H1 (cell line): ENCODE results near the gene GSG1L. TPM values are rescaled to one million over a fixed set of nuclear protein-coding genes. Genes with fewer than 3 reads are reported as not detected.

Experiments used
- CTCF ChIA-PET: fragments of 300-600 bp; sonication (Branson Sonifier 250); formaldehyde crosslinking; loops from one replicate; lab custom pipeline; 2021; ENCODE audit not compliant: partially characterized antibody; lab: Charles Lee
- POLR2A ChIA-PET: fragments of 300-600 bp; sonication (Branson Sonifier 250); formaldehyde crosslinking; loops from one replicate; lab custom pipeline; 2021; ENCODE audit warnings: inconsistent platforms; ENCODE audit not compliant: partially characterized antibody; lab: Charles Lee
- DNase-seq, 2 experiments: peaks; one replicate each; pipeline versions ENCODE4 v3.0.0 to v3.0.0-alpha.2; 2010 to 2022; ENCODE audit warnings: low spot score in 2 of 2, low read depth in 1 of 2, mixed read lengths in 1 of 2
- FAIRE-seq: peaks from 2 replicates; lab custom pipeline; 2011; peaks lifted over from hg19 to GRCh38; lab: Jason Lieb, UNC
- H2AFZ ChIP-seq: 2 replicates; pipeline ENCODE4 v1.8.1; 2012; ENCODE audit warnings: low read length, inconsistent platforms
- H2AK5ac ChIP-seq: 2 replicates; pipeline ENCODE4 v1.6.1; 2013; ENCODE audit warnings: low read depth, low read length
- H2BK120ac ChIP-seq: replicated peaks from 2 replicates; pipeline ENCODE3; 2013; ENCODE audit warnings: low read depth, low read length, inconsistent platforms
- H2BK12ac ChIP-seq: 2 replicates; pipeline ENCODE4 v1.6.1; 2013; ENCODE audit warnings: low read depth, low read length
- H2BK15ac ChIP-seq: 2 replicates; pipeline ENCODE4 v1.6.1; 2013; ENCODE audit warnings: low read length
- H2BK20ac ChIP-seq: 2 replicates; pipeline ENCODE4 v1.6.1; 2013; ENCODE audit warnings: low read length
- H2BK5ac ChIP-seq: 2 replicates; pipeline ENCODE4 v1.6.1; 2013; ENCODE audit warnings: low read depth, low read length
- H3K14ac ChIP-seq: 2 replicates; pipeline ENCODE4 v1.6.1; 2013; ENCODE audit warnings: inconsistent platforms; ENCODE audit not compliant: insufficient read length
- H3K18ac ChIP-seq: 2 replicates; pipeline ENCODE4 v1.6.1; 2013; ENCODE audit warnings: low read length; ENCODE audit errors: extremely low read depth
- H3K23ac ChIP-seq: 2 replicates; pipeline ENCODE4 v1.6.1; 2013; ENCODE audit warnings: inconsistent platforms; ENCODE audit not compliant: insufficient read length
- H3K23me2 ChIP-seq: 2 replicates; pipeline ENCODE4 v1.6.1; 2013; ENCODE audit warnings: low read depth, low read length
- H3K27ac ChIP-seq: 2 replicates; pipeline ENCODE4 v1.6.1; 2011; ENCODE audit warnings: low read depth, low read length, inconsistent platforms
- H3K27me3 ChIP-seq, 4 experiments: replicated peaks in 1 of 4; 1 replicate in 1 of 4; 2 replicates in 3 of 4; pipeline versions ENCODE4 v1.6.1 to v1.8.1; 2011 to 2013; ENCODE audit warnings: low read length in 3 of 4, mild to moderate bottlenecking in 3 of 4, inconsistent platforms in 2 of 4, mixed read lengths in 2 of 4, moderate library complexity in 1 of 4; ENCODE audit not compliant: control insufficient read depth in 3 of 4, insufficient read depth in 3 of 4; ENCODE audit errors: extremely low read depth in 1 of 4
- H3K36me3 ChIP-seq, 4 experiments: 2 replicates each; pipeline versions ENCODE4 v1.6.1 to v1.8.1; 2011 to 2013; ENCODE audit warnings: mild to moderate bottlenecking in 4 of 4, low read length in 3 of 4, moderate library complexity in 2 of 4, control low read depth in 1 of 4, inconsistent platforms in 1 of 4; ENCODE audit not compliant: insufficient read depth in 4 of 4, control insufficient read depth in 2 of 4
- H3K4ac ChIP-seq: replicated peaks from 2 replicates; pipeline ENCODE3; 2013; ENCODE audit warnings: low read length, low read depth, mixed read lengths, inconsistent platforms; ENCODE audit not compliant: insufficient read length
- H3K4me1 ChIP-seq, 4 experiments: replicated peaks in 1 of 4; 1 replicate in 1 of 4; 2 replicates in 3 of 4; pipeline versions ENCODE4 v1.6.1 to v1.8.1; 2011 to 2013; ENCODE audit warnings: low read length in 3 of 4, inconsistent platforms in 2 of 4, mixed read lengths in 1 of 4; ENCODE audit not compliant: insufficient read depth in 4 of 4, control insufficient read depth in 3 of 4
- H3K4me2 ChIP-seq, 2 experiments: 2 replicates each; pipeline versions ENCODE4 v1.6.1 to v1.8.1; 2011 to 2013; ENCODE audit warnings: low read depth in 2 of 2, low read length in 2 of 2, control low read depth in 1 of 2, inconsistent platforms in 1 of 2, mild to moderate bottlenecking in 1 of 2; ENCODE audit not compliant: insufficient read depth in 1 of 2
- H3K4me3 ChIP-seq, 4 experiments: fragments of 200-600, 300-600 bp in 1 of 4; sonication (generic), shearing (Covaris generic), sonication (Bioruptor Twin) in 1 of 4; 2 replicates each; pipeline versions ENCODE4 v1.5.1 to v1.8.1; 2011 to 2016; ENCODE audit warnings: low read length in 4 of 4, low read depth in 3 of 4, control low read depth in 2 of 4, inconsistent platforms in 2 of 4, mild to moderate bottlenecking in 2 of 4, mixed read lengths in 1 of 4, moderate library complexity in 1 of 4; ENCODE audit not compliant: insufficient read depth in 2 of 4; ENCODE audit errors: extremely low read depth in 1 of 4
- H3K56ac ChIP-seq: replicated peaks from 2 replicates; pipeline ENCODE3; 2013; ENCODE audit warnings: low read depth, mild to moderate bottlenecking, mixed read lengths, low read length, inconsistent platforms; ENCODE audit not compliant: insufficient read length
- H3K79me1 ChIP-seq: 2 replicates; pipeline ENCODE4 v1.6.1; 2013; ENCODE audit warnings: low read depth, low read length, control low read depth
- H3K79me2 ChIP-seq, 2 experiments: 2 replicates each; pipeline versions ENCODE4 v1.6.1 to v1.8.1; 2012 to 2013; ENCODE audit warnings: low read length in 2 of 2, mild to moderate bottlenecking in 2 of 2, inconsistent platforms in 1 of 2; ENCODE audit not compliant: insufficient read depth in 2 of 2, control insufficient read depth in 1 of 2
- H3K9ac ChIP-seq, 4 experiments: replicated peaks in 1 of 4; 1 replicate in 1 of 4; 2 replicates in 3 of 4; pipeline versions ENCODE4 v1.6.1 to v1.8.1; 2011 to 2013; ENCODE audit warnings: low read depth in 3 of 4, low read length in 3 of 4, control low read depth in 2 of 4, mild to moderate bottlenecking in 2 of 4, moderate library complexity in 2 of 4, inconsistent platforms in 1 of 4; ENCODE audit errors: extremely low read depth in 1 of 4
- H3K9me3 ChIP-seq, 2 experiments: 2 replicates each; pipeline versions ENCODE4 v1.6.1 to v1.8.1; 2012 to 2013; ENCODE audit warnings: mild to moderate bottlenecking in 2 of 2, moderate library complexity in 2 of 2, control low read depth in 1 of 2, inconsistent platforms in 1 of 2, low read depth in 1 of 2, low read length in 1 of 2, mixed read lengths in 1 of 2; ENCODE audit not compliant: insufficient read depth in 2 of 2
- H4K20me1 ChIP-seq, 2 experiments: replicated peaks in 1 of 2; 2 replicates each; pipeline versions ENCODE3 to v1.8.1; 2011 to 2013; ENCODE audit warnings: inconsistent platforms in 2 of 2, low read length in 2 of 2, mild to moderate bottlenecking in 1 of 2; ENCODE audit not compliant: insufficient read depth in 2 of 2, control insufficient read depth in 1 of 2
- H4K5ac ChIP-seq: 2 replicates; pipeline ENCODE4 v1.6.1; 2013; ENCODE audit warnings: low read length, low read depth, mixed read lengths, inconsistent platforms; ENCODE audit not compliant: insufficient read length
- H4K8ac ChIP-seq: 2 replicates; pipeline ENCODE4 v1.8.0; 2013; ENCODE audit warnings: mild to moderate bottlenecking, moderate library complexity, low read length, inconsistent platforms; ENCODE audit not compliant: insufficient read depth; ENCODE audit errors: extremely low read depth
- H4K91ac ChIP-seq: replicated peaks from 2 replicates; pipeline ENCODE3; 2013; ENCODE audit warnings: low read length, mixed read lengths, inconsistent platforms; ENCODE audit not compliant: insufficient read length
- BACH1 ChIP-seq: IDR thresholded peaks from 2 replicates; pipeline ENCODE4 v1.6.1; 2012; ENCODE audit warnings: low read length, improper control_type of control experiment
- CTCF ChIP-seq, 3 experiments: IDR thresholded peaks; 1 replicate in 2 of 3; 2 replicates in 1 of 3; pipeline versions ENCODE4 v1.5.1 to v1.6.1; 2011; ENCODE audit warnings: low read length in 3 of 3, mild to moderate bottlenecking in 3 of 3, inconsistent platforms in 2 of 3, low read depth in 1 of 3, moderate library complexity in 1 of 3; ENCODE audit not compliant: insufficient read depth in 1 of 3; ENCODE audit errors: control extremely low read depth in 1 of 3
- WGBS, 2 experiments: shearing (Covaris generic) in 1 of 2; methylation state at CpG; one replicate each; pipeline versions ENCODE4 v1.1.6 to v1.1.7; 2013 to 2015; ENCODE audit warnings: low lambda C conversion rate in 2 of 2, mixed read lengths in 2 of 2, inconsistent platforms in 1 of 2, low coverage in 1 of 2, missing lambda C conversion rate in 1 of 2; ENCODE audit not compliant: insufficient replicate concordance in 2 of 2, insufficient coverage in 1 of 2, insufficient read length in 1 of 2; ENCODE audit errors: extremely low coverage in 1 of 2, missing lambda C conversion rate in 1 of 2; 5-methylcytosine and 5-hydroxymethylcytosine counted together
- polyA plus RNA-seq, 7 experiments: library from polyadenylated mRNA; depleted of rRNA in 3 of 7; stranded (reverse) in 5 of 7; unstranded in 2 of 7; fragments of >200 nt in 5 of 7; fragments of 200-250 nt in 2 of 7; gene quantifications; 1 replicate in 5 of 7; 2 replicates in 1 of 7; 4 replicates in 1 of 7; pipeline versions ENCODE4 v1.2.1 to v1.2.3, GENCODE V29; 2011 to 2013; ENCODE audit warnings: missing spikeins in 2 of 7, mixed read lengths in 2 of 7
- total RNA-seq: library from RNA; stranded (reverse); fragmentation: NEBNext Ultra II Directional; extraction: Animal tissue kit (Norgen Biotek cat#: 25700); gene quantifications from 2 replicates; pipeline ENCODE4 v1.2.1, GENCODE V29; 2021

GSG1L gene
- total and polyA plus RNA-seq, 2 of the 8 experiments (the other 6 are each of a cell fraction or from before 2014, with no cell fraction given): 0.71 to 1.1 TPM

GRCh38 chr16:27851586-27851985 lies 211.9 kb downstream of the GSG1L start:
- H3K36me3 ChIP-seq: no peaks in the 10 kb centered on the region
- no peak overlapping the region for H3K9ac ChIP-seq
- no peak for DNase-seq
- H3K4me3 ChIP-seq: no peak overlapping the region
- no peak overlapping the region for H4K91ac ChIP-seq
- no peak overlapping the region; the same call in 1 of the 2 replicates for H2BK15ac ChIP-seq
- no peaks in the 10 kb centered on the region for H3K79me1 ChIP-seq
- H2BK120ac ChIP-seq: no peak overlapping the region
- no peak overlapping the region for H4K8ac ChIP-seq
- no peak overlapping the region for H3K56ac ChIP-seq
- H3K4me1 ChIP-seq: peaks cover 0 to 2% (median 0%) of the 10 kb centered on the region in 4 experiments; a peak in 3 of 7 replicates
- no peaks in the 10 kb centered on the region for H3K9me3 ChIP-seq
- CTCF ChIA-PET: interaction anchor here (1.0 to 1.9 kb wide), 4 partner anchors 10 to 72 kb away, joined by 3 to 11 read pairs (median 5); no protein-coding TSS in a partner anchor
- no peak overlapping the region for H2BK5ac ChIP-seq
- H3K14ac ChIP-seq: no peak overlapping the region
- 89% methylated on average over 9 of the region's 9 CpGs; no CpG with 5 or more reads in 1 of the 2 experiments for WGBS, 2 experiments
- no peak overlapping the region for H2AFZ ChIP-seq
- no peak overlapping the region for H4K5ac ChIP-seq
- POLR2A ChIA-PET: no interaction called here
- H2AK5ac ChIP-seq: no peak overlapping the region
- H4K20me1 ChIP-seq: no peaks in the 10 kb centered on the region
- H2BK20ac ChIP-seq: no peak overlapping the region
- no peak overlapping the region for H3K18ac ChIP-seq
- no peak overlapping the region for H3K27ac ChIP-seq
- H3K23me2 ChIP-seq: no peaks in the 10 kb centered on the region
- H3K27me3 ChIP-seq: no peaks in the 10 kb centered on the region
- peak overlapping the region; percentile 80; the same call in 1 of the 2 replicates for H2BK12ac ChIP-seq
- H3K23ac ChIP-seq: no peak overlapping the region
- H3K4me2 ChIP-seq: no peak overlapping the region
- no peak overlapping the region for H3K4ac ChIP-seq
- FAIRE-seq: no peak
- no peaks in the 10 kb centered on the region for H3K79me2 ChIP-seq
- TF ChIP-seq CTCF (IDR thresholded peaks at IDR 0.05; ENCODE audit: control extremely low read depth in 1 of 3, insufficient read depth in 1 of 3, low read depth in 1 of 3, low read length in 3 of 3) (no peak), BACH1 (no peak)
